Central memory CD4-positive, alpha-beta T cell (primary cell): ENCODE results near the gene COG3.

Experiments
- DNase-seq: peaks from one replicate; pipeline ENCODE4 v3.0.0; 2022

The COG3 gene

GRCh38 chr13:45564133-45564776, 99.5 kb downstream of the COG3 start:
- no peak for DNase-seq

- no peak for DNase-seq
Measured at GRCh38 chr13:45565331-45565730, 100.6 kb downstream of the COG3 start.

- no peak for DNase-seq
Measured at GRCh38 chr13:45575146-45575829, 110.5 kb downstream of the COG3 start.

GRCh38 chr13:45575830-45576180, 111.1 kb downstream of the COG3 start:
- no peak for DNase-seq

- DNase-seq, result no peak
Measured at GRCh38 chr13:45576466-45576865, 111.7 kb downstream of the COG3 start.

- no peak for DNase-seq
Measured at GRCh38 chr13:45582408-45583076, 117.8 kb downstream of the COG3 start.

- DNase-seq, result no peak
Measured at GRCh38 chr13:45584816-45585215, 120.1 kb downstream of the COG3 start.
